Measurements from ENCODE around the gene GATAD2B. TPM values are rescaled to one million over a fixed set of nuclear protein-coding genes. Genes with fewer than 3 reads are reported as not detected.

Gene GATAD2B
- 19.0 and 20.6 TPM in 2 replicates for total RNA-seq

DNA sequence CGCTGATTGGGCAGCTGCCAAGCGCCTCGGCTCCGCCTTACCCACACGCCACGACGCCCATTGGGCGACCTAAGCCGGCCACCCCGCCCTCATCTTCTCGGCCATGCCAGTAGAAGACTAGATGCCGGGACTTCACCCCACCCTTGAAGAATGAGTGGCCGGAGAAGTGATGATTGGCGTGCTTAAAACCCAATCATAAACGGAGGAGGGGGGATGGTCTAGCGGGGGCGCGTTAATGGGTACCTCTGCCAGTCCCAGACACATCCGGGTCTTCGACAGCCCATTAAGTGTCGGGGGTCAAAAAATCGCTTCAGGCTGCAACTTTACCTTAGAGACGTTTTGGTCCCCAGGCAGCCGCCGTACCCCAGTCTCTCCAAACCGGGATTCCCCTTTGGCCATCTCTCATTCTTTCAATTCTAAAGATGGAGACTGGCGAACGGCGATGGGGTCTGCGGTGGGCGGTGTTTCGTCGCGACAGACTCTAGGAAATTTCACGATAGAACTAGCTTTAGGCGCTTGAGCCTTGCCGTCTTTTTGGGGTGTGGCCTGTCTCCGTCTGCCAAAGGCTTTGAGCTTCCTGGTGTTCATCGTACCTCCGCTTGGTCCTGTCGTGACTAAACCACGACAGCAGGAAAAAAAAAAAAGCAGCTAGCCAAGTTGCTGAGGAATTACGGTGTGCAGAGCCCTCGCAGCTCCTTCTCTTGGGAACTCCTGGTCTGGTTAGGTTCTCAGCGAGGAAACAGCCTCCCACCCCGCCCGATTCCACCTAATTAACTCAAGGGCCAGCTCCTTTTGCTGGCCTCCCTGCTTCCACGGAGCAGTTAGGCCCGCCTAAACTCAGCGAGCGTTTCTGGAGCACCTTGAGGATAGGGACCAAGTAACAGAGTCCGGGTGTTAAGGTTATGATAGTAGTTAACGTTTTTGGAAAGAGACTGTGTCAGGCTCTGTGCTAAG lies at the start of gene GATAD2B:
Gene GATAD2B, minus strand, starts transcription at position 1 of the 954 bp plus-strand sequence. CDS start 94,625 bp downstream, outside the sequence.

GRCh38 chr1:153967107-153967999 lies 44.6 kb upstream of the GATAD2B start, which contains the start of gene CREB3L4:
TSS of gene CREB3L4 (plus strand) at chr1:153967902. CDS start at chr1:153968526, 624 bp downstream.

GRCh38 chr1:153963030-153963849 lies 40.5 kb upstream of the GATAD2B start, which contains the start of gene SLC39A1:
TSS of gene SLC39A1 (minus strand) at chr1:153963537. CDS start at chr1:153962715, 822 bp downstream.

DNA sequence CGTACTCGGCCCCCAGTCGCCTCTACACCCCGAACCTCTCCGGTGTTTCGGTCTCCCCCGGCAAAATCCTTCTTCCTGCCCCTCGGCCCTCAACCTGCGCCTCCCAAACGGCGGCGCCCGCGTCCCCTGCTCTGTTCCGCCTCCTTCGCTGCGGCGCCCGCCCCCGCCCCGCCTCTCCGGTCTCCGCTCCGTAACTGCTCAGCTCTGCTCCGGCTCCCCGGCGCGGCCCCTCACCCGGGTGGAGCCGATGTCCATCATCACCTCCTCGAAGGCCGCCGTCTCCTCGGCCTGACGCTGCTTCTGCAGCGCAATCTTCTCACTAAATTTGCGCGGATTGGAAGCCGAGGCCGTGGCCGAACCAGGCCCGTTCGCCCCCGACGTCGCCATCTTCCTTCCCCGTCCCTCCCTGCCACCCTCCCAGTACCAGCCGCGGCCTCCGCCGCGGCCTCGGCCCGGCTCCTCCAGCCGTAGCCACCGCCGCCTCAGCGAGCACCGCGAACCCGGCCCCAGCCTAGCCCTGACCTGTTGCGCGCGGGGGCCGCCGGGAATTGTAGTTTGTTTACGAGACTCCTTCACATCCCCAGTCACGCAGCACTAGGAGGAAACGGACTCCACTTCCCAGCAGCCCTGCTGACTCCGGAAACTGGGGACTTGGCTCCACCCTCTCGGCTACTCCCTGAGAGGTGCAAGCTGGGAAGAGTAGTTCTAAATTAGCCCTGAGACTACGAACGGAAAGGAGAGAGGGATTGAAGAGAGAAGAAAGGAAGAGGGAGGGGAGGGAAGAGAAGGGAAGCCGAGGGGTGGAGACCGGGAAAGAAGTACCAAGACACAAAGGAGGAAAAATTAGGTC lies 35.6 kb upstream of the GATAD2B start, which contains the start of gene CRTC2:
Gene CRTC2, minus strand, starts transcription at position 502 of the 850 bp plus-strand sequence. Its CDS starts 115 bp downstream, at position 387.

DNA sequence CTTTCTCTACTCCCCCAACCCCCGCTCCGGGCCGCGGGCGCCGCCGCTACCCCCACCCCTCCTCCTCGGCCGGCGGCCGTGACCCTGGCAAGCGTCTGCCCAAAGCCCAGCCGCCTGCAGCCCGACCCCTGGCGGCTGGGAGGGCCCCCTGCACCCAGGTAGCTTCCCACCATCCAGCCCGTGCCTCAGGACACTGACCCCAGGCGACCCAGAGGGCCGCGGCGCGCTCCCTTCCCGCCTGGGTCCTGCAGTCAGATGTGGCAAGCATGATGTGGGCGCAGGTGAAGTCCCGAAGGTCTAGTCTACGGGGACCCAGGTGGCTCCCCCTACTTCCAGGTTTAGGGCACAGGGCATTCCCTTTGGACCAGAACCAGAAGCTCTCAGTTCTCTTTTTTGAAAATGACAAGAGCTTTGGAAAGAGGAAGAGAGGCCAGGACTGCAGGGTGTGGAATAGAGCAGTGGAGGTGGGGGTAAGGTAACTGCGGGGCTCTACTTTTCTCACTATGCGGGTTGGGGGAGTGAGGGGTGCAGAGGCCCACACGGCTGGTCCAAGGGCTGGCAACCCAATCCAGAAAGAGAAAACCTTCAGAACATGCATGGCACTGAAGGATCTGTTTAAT lies 24.0 kb upstream of the GATAD2B start, which contains the start of gene DENND4B:
Gene DENND4B, minus strand, starts transcription at position 97 of the 620 bp plus-strand sequence. CDS start 2,344 bp downstream, outside the sequence.

DNA sequence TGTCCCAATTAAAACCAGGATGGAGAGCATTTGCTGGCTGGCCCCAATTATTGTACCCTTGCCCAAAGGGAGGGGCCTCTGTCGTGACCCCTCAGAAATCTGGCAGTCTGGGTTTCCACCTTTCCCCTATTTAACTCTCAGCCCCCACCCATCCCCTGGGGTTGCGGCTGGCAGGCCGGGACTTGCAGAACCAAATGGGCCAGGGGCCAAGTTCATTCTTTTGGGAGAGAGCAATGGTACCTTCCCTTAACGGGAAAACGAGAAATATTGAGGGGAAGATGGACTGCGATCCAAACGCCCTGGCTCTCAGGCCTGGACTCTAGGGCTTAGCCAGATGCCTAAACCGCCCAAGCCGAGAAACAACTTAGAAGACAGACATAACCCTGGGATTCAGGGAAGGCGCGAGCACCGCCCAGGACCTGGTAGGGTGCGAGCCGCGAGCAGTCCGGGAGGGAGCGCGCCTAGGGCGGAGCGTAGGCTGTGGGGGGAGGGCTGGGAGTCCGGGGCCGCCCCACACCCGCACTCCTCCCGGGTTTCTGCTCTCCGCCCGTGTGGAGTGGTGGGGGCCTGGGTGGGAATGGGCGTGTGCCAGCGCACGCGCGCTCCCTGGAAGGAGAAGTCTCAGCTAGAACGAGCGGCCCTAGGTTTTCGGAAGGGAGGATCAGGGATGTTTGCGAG lies 147.9 kb downstream of the GATAD2B start, which contains the start of gene SLC27A3:
Gene SLC27A3, plus strand, starts transcription at position 628 of the 678 bp plus-strand sequence. CDS start 91 bp downstream, outside the sequence.

Other genes starting within 250 kb of the GATAD2B start
- 17.4 and 19.6 TPM in 2 replicates for gene NPR1, start 244.3 kb downstream of the GATAD2B start, total RNA-seq
- gene INTS3, start 194.9 kb downstream of the GATAD2B start, total RNA-seq = 28.0 and 28.3 TPM in 2 replicates
- gene SLC27A3, start 147.6 kb downstream of the GATAD2B start, total RNA-seq = 46.1 and 48.2 TPM in 2 replicates
- 8.5 and 15.3 TPM in 2 replicates for gene DENND4B, start 23.7 kb upstream of the GATAD2B start, total RNA-seq
- gene CRTC2, start 35.6 kb upstream of the GATAD2B start, total RNA-seq = 6.4 and 7.4 TPM in 2 replicates
- gene SLC39A1, start 40.6 kb upstream of the GATAD2B start, total RNA-seq = 82.4 and 94.3 TPM in 2 replicates
- 5.9 and 11.5 TPM in 2 replicates for gene CREB3L4, start 44.9 kb upstream of the GATAD2B start, total RNA-seq
- gene JTB, start 54.7 kb upstream of the GATAD2B start, total RNA-seq = 180 and 184 TPM in 2 replicates
- gene RAB13, start 63.4 kb upstream of the GATAD2B start, total RNA-seq = 97.1 and 105 TPM in 2 replicates
- 1,536 and 1,696 TPM in 2 replicates for gene RPS27, start 67.8 kb upstream of the GATAD2B start, total RNA-seq
- not detected in 2 replicates for gene NUP210L, start 232.1 kb upstream of the GATAD2B start, total RNA-seq